HepG2 (cell line): ENCODE results near the gene LGALS1. TPM values are rescaled to one million over a fixed set of nuclear protein-coding genes. Genes with fewer than 3 reads are reported as not detected.

ENCODE experiments used
- ARNTL ChIP-seq: sonication (generic); formaldehyde crosslinking; IDR thresholded peaks from 2 replicates; pipeline ENCODE4 v1.4.0; 2020; ENCODE audit warnings: mild to moderate bottlenecking, missing genetic modification reagents
- KLF12 ChIP-seq: sonication (generic); formaldehyde crosslinking; IDR thresholded peaks from 2 replicates; pipeline ENCODE4 v1.4.0; 2020; ENCODE audit warnings: missing genetic modification reagents, borderline replicate concordance
- MED8 ChIP-seq: sonication (generic); formaldehyde crosslinking; IDR thresholded peaks from 2 replicates; pipeline ENCODE4 v1.8.1; 2023; ENCODE audit warnings: mild to moderate bottlenecking, missing genetic modification reagents; ENCODE audit not compliant: insufficient replicate concordance
- NKX3-1 ChIP-seq: sonication (generic); formaldehyde crosslinking; IDR thresholded peaks from 2 replicates; pipeline ENCODE4 v1.5.0; 2020; ENCODE audit warnings: missing genetic modification reagents
- RAD21 ChIP-seq: fragments of 450-650 bp; formaldehyde crosslinking; IDR thresholded peaks from 2 replicates; pipeline ENCODE4 v1.5.0; 2020; ENCODE audit warnings: mild to moderate bottlenecking
- SNAPC2 ChIP-seq: sonication (generic); formaldehyde crosslinking; IDR thresholded peaks from 2 replicates; pipeline ENCODE4 v1.8.1; 2022; ENCODE audit warnings: mild to moderate bottlenecking, missing genetic modification reagents
- ZNF121 ChIP-seq: sonication (generic); formaldehyde crosslinking; IDR thresholded peaks from 2 replicates; pipeline ENCODE4 v1.5.0; 2020; ENCODE audit warnings: mild to moderate bottlenecking, missing genetic modification reagents
- ZNF451 ChIP-seq: sonication (generic); formaldehyde crosslinking; IDR thresholded peaks from 2 replicates; pipeline ENCODE4 v1.5.0; 2020; ENCODE audit warnings: mild to moderate bottlenecking, missing genetic modification reagents
- ZNF761 ChIP-seq: sonication (generic); formaldehyde crosslinking; conservative IDR thresholded peaks from 2 replicates; pipeline ENCODE4 v1.4.0; 2020; ENCODE audit warnings: mild to moderate bottlenecking, missing genetic modification reagents
- polyA plus RNA-seq, 8 experiments: library from polyadenylated mRNA; depleted of rRNA in 3 of 8; stranded (reverse) in 7 of 8; unstranded in 1 of 8; fragments of >200 nt; fragmentation: Illumina TruSeq in 4 of 8; extraction: Trizol in 4 of 8; gene quantifications; 2 replicates each; pipeline versions ENCODE4 v1.2.1 to v1.2.3, GENCODE V29; 2011 to 2016; ENCODE audit warnings: low read depth in 4 of 8, missing spikeins in 1 of 8, mixed read lengths in 1 of 8; ENCODE audit not compliant: insufficient read depth in 1 of 8
- total RNA-seq, 5 experiments: library from RNA; depleted of rRNA; stranded (reverse); fragments of >200 nt; fragmentation: Illumina TruSeq; extraction: Trizol; gene quantifications; 2 replicates each; pipeline ENCODE4 v1.2.3, GENCODE V29; 2016; ENCODE audit warnings: low read depth in 1 of 5
- TF ChIP-seq, protein P1 (sequence below): sonication (generic); formaldehyde crosslinking; IDR thresholded peaks from 2 replicates; pipeline ENCODE4 v1.4.0; 2020; ENCODE audit warnings: missing genetic modification reagents, mild to moderate bottlenecking, borderline replicate concordance
- TF ChIP-seq, protein P2 (sequence below): IDR thresholded peaks from 2 replicates; pipeline ENCODE4 v1.6.1; 2016; ENCODE audit warnings: mild to moderate bottlenecking, missing biosample characterization, missing genetic modification reagents
- TF ChIP-seq, protein P3 (sequence below): sonication (generic); formaldehyde crosslinking; IDR thresholded peaks from 2 replicates; pipeline ENCODE4 v1.9.0; 2021; ENCODE audit warnings: mild to moderate bottlenecking, missing genetic modification reagents
- TF ChIP-seq, protein P4 (sequence below): sonication (generic); formaldehyde crosslinking; IDR thresholded peaks from 2 replicates; pipeline ENCODE4 v1.5.1; 2020; ENCODE audit warnings: missing genetic modification reagents, mild to moderate bottlenecking, borderline replicate concordance
- TF ChIP-seq, protein P5 (sequence below): conservative IDR thresholded peaks from 2 replicates; pipeline ENCODE4 v1.6.1; 2018; ENCODE audit warnings: missing genetic modification reagents

Gene LGALS1
- total and polyA plus RNA-seq, 2 of the 13 experiments (the other 11 are each of a cell fraction or from before 2014, with no cell fraction given), result 103 to 858 TPM

DNA sequence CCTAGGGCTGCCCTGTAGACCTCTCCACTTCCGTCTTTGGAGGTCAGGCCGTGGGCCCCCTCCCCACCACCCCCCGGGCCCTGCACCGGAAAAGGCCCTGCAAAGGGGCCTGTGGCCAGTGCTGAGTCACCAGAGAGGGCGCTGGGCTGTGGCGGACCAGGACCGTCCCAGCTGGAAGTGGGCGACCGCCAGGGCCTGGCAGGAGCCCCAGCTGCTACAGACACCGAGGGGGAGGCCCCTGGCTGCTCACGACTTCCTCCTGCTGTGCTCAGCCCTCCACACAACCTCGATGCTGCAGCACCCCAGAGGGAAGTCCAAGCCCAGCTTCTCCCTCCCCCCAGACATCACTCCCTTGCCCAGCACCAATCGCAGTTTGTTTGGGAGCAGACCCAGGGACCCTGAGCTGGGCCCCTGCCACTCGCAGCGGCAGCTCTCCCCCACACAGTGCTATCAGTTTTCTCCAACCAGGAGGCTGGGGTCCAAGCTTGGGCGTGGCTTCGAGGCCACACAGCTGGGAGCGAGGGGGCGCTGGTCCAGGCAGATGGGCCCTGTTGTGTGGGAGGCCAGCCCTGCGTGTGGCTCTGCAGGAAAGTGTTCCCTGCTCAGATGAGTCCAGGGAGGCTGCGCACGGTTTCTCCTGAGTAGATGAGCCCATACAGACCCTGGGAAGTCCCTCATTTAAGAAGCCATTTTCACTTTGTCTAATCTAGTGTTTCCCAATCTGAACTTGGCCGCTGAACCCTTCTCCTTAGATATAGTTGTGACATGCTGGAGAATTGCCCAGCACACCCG is 41.6 kb upstream of the LGALS1 start (continued):
- TF ChIP-seq ARNTL (CRISPR knock-in tag), result peak; percentile 72
- 0 out of 2 replicates have a peak, but pooled peaks have one; percentile 45 for TF ChIP-seq KLF12 (CRISPR knock-in tag)
- TF ChIP-seq, protein P1, sequence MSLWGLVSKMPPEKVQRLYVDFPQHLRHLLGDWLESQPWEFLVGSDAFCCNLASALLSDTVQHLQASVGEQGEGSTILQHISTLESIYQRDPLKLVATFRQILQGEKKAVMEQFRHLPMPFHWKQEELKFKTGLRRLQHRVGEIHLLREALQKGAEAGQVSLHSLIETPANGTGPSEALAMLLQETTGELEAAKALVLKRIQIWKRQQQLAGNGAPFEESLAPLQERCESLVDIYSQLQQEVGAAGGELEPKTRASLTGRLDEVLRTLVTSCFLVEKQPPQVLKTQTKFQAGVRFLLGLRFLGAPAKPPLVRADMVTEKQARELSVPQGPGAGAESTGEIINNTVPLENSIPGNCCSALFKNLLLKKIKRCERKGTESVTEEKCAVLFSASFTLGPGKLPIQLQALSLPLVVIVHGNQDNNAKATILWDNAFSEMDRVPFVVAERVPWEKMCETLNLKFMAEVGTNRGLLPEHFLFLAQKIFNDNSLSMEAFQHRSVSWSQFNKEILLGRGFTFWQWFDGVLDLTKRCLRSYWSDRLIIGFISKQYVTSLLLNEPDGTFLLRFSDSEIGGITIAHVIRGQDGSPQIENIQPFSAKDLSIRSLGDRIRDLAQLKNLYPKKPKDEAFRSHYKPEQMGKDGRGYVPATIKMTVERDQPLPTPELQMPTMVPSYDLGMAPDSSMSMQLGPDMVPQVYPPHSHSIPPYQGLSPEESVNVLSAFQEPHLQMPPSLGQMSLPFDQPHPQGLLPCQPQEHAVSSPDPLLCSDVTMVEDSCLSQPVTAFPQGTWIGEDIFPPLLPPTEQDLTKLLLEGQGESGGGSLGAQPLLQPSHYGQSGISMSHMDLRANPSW, result peak; percentile 37; the same call in 1 of the 2 replicates
- no peak for TF ChIP-seq NKX3-1
- peak; percentile 24 for TF ChIP-seq MED8
- TF ChIP-seq, protein P2, sequence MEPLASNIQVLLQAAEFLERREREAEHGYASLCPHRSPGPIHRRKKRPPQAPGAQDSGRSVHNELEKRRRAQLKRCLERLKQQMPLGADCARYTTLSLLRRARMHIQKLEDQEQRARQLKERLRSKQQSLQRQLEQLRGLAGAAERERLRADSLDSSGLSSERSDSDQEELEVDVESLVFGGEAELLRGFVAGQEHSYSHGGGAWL (CRISPR knock-in tag), result 0 out of 2 replicates have a peak, but pooled peaks have one; percentile 31
- no peak for TF ChIP-seq ZNF761 (CRISPR knock-in tag)
- TF ChIP-seq, protein P3, sequence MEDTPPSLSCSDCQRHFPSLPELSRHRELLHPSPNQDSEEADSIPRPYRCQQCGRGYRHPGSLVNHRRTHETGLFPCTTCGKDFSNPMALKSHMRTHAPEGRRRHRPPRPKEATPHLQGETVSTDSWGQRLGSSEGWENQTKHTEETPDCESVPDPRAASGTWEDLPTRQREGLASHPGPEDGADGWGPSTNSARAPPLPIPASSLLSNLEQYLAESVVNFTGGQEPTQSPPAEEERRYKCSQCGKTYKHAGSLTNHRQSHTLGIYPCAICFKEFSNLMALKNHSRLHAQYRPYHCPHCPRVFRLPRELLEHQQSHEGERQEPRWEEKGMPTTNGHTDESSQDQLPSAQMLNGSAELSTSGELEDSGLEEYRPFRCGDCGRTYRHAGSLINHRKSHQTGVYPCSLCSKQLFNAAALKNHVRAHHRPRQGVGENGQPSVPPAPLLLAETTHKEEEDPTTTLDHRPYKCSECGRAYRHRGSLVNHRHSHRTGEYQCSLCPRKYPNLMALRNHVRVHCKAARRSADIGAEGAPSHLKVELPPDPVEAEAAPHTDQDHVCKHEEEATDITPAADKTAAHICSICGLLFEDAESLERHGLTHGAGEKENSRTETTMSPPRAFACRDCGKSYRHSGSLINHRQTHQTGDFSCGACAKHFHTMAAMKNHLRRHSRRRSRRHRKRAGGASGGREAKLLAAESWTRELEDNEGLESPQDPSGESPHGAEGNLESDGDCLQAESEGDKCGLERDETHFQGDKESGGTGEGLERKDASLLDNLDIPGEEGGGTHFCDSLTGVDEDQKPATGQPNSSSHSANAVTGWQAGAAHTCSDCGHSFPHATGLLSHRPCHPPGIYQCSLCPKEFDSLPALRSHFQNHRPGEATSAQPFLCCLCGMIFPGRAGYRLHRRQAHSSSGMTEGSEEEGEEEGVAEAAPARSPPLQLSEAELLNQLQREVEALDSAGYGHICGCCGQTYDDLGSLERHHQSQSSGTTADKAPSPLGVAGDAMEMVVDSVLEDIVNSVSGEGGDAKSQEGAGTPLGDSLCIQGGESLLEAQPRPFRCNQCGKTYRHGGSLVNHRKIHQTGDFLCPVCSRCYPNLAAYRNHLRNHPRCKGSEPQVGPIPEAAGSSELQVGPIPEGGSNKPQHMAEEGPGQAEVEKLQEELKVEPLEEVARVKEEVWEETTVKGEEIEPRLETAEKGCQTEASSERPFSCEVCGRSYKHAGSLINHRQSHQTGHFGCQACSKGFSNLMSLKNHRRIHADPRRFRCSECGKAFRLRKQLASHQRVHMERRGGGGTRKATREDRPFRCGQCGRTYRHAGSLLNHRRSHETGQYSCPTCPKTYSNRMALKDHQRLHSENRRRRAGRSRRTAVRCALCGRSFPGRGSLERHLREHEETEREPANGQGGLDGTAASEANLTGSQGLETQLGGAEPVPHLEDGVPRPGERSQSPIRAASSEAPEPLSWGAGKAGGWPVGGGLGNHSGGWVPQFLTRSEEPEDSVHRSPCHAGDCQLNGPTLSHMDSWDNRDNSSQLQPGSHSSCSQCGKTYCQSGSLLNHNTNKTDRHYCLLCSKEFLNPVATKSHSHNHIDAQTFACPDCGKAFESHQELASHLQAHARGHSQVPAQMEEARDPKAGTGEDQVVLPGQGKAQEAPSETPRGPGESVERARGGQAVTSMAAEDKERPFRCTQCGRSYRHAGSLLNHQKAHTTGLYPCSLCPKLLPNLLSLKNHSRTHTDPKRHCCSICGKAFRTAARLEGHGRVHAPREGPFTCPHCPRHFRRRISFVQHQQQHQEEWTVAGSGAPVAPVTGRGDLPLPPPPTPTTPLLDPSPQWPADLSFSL, result 0 out of 2 replicates have a peak, but pooled peaks have one; percentile 34
- TF ChIP-seq, protein P4, sequence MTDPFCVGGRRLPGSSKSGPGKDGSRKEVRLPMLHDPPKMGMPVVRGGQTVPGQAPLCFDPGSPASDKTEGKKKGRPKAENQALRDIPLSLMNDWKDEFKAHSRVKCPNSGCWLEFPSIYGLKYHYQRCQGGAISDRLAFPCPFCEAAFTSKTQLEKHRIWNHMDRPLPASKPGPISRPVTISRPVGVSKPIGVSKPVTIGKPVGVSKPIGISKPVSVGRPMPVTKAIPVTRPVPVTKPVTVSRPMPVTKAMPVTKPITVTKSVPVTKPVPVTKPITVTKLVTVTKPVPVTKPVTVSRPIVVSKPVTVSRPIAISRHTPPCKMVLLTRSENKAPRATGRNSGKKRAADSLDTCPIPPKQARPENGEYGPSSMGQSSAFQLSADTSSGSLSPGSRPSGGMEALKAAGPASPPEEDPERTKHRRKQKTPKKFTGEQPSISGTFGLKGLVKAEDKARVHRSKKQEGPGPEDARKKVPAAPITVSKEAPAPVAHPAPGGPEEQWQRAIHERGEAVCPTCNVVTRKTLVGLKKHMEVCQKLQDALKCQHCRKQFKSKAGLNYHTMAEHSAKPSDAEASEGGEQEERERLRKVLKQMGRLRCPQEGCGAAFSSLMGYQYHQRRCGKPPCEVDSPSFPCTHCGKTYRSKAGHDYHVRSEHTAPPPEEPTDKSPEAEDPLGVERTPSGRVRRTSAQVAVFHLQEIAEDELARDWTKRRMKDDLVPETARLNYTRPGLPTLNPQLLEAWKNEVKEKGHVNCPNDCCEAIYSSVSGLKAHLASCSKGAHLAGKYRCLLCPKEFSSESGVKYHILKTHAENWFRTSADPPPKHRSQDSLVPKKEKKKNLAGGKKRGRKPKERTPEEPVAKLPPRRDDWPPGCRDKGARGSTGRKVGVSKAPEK, result no peak
- peak; percentile 55; the same call in 1 of the 2 replicates for TF ChIP-seq SNAPC2 (CRISPR knock-in tag)
- TF ChIP-seq, protein P5, sequence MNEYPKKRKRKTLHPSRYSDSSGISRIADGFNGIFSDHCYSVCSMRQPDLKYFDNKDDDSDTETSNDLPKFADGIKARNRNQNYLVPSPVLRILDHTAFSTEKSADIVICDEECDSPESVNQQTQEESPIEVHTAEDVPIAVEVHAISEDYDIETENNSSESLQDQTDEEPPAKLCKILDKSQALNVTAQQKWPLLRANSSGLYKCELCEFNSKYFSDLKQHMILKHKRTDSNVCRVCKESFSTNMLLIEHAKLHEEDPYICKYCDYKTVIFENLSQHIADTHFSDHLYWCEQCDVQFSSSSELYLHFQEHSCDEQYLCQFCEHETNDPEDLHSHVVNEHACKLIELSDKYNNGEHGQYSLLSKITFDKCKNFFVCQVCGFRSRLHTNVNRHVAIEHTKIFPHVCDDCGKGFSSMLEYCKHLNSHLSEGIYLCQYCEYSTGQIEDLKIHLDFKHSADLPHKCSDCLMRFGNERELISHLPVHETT (CRISPR knock-in tag), result no peak; the same call in 1 of the 2 replicates
- TF ChIP-seq ZNF451 (CRISPR knock-in tag), result 0 out of 2 replicates have a peak, but pooled peaks have one; percentile 8
- TF ChIP-seq ZNF121 (CRISPR knock-in tag), result no peak
- TF ChIP-seq RAD21, result 0 out of 2 replicates have a peak, but pooled peaks have one; percentile 15
